H1 (cell line): ENCODE results near the gene OR52W1. TPM values are rescaled to one million over a fixed set of nuclear protein-coding genes. Genes with fewer than 3 reads are reported as not detected.

Experiments
- CTCF ChIA-PET: fragments of 300-600 bp; sonication (Branson Sonifier 250); formaldehyde crosslinking; loops from one replicate; lab custom pipeline; 2021; ENCODE audit not compliant: partially characterized antibody; lab: Charles Lee
- POLR2A ChIA-PET: fragments of 300-600 bp; sonication (Branson Sonifier 250); formaldehyde crosslinking; loops from one replicate; lab custom pipeline; 2021; ENCODE audit warnings: inconsistent platforms; ENCODE audit not compliant: partially characterized antibody; lab: Charles Lee
- DNase-seq, 2 experiments: peaks; one replicate each; pipeline versions ENCODE4 v3.0.0 to v3.0.0-alpha.2; 2010 to 2022; ENCODE audit warnings: low spot score in 2 of 2, low read depth in 1 of 2, mixed read lengths in 1 of 2
- FAIRE-seq: peaks from 2 replicates; lab custom pipeline; 2011; peaks lifted over from hg19 to GRCh38; lab: Jason Lieb, UNC
- H2AFZ ChIP-seq: 2 replicates; pipeline ENCODE4 v1.8.1; 2012; ENCODE audit warnings: low read length, inconsistent platforms
- H2AK5ac ChIP-seq: 2 replicates; pipeline ENCODE4 v1.6.1; 2013; ENCODE audit warnings: low read depth, low read length
- H2BK120ac ChIP-seq: replicated peaks from 2 replicates; pipeline ENCODE3; 2013; ENCODE audit warnings: low read depth, low read length, inconsistent platforms
- H2BK12ac ChIP-seq: 2 replicates; pipeline ENCODE4 v1.6.1; 2013; ENCODE audit warnings: low read depth, low read length
- H2BK15ac ChIP-seq: 2 replicates; pipeline ENCODE4 v1.6.1; 2013; ENCODE audit warnings: low read length
- H2BK20ac ChIP-seq: 2 replicates; pipeline ENCODE4 v1.6.1; 2013; ENCODE audit warnings: low read length
- H2BK5ac ChIP-seq: 2 replicates; pipeline ENCODE4 v1.6.1; 2013; ENCODE audit warnings: low read depth, low read length
- H3K14ac ChIP-seq: 2 replicates; pipeline ENCODE4 v1.6.1; 2013; ENCODE audit warnings: inconsistent platforms; ENCODE audit not compliant: insufficient read length
- H3K18ac ChIP-seq: 2 replicates; pipeline ENCODE4 v1.6.1; 2013; ENCODE audit warnings: low read length; ENCODE audit errors: extremely low read depth
- H3K23ac ChIP-seq: 2 replicates; pipeline ENCODE4 v1.6.1; 2013; ENCODE audit warnings: inconsistent platforms; ENCODE audit not compliant: insufficient read length
- H3K23me2 ChIP-seq: 2 replicates; pipeline ENCODE4 v1.6.1; 2013; ENCODE audit warnings: low read depth, low read length
- H3K27ac ChIP-seq: 2 replicates; pipeline ENCODE4 v1.6.1; 2011; ENCODE audit warnings: low read depth, low read length, inconsistent platforms
- H3K27me3 ChIP-seq, 4 experiments: replicated peaks in 1 of 4; 1 replicate in 1 of 4; 2 replicates in 3 of 4; pipeline versions ENCODE4 v1.6.1 to v1.8.1; 2011 to 2013; ENCODE audit warnings: low read length in 3 of 4, mild to moderate bottlenecking in 3 of 4, inconsistent platforms in 2 of 4, mixed read lengths in 2 of 4, moderate library complexity in 1 of 4; ENCODE audit not compliant: control insufficient read depth in 3 of 4, insufficient read depth in 3 of 4; ENCODE audit errors: extremely low read depth in 1 of 4
- H3K36me3 ChIP-seq, 4 experiments: 2 replicates each; pipeline versions ENCODE4 v1.6.1 to v1.8.1; 2011 to 2013; ENCODE audit warnings: mild to moderate bottlenecking in 4 of 4, low read length in 3 of 4, moderate library complexity in 2 of 4, control low read depth in 1 of 4, inconsistent platforms in 1 of 4; ENCODE audit not compliant: insufficient read depth in 4 of 4, control insufficient read depth in 2 of 4
- H3K4ac ChIP-seq: replicated peaks from 2 replicates; pipeline ENCODE3; 2013; ENCODE audit warnings: low read length, low read depth, mixed read lengths, inconsistent platforms; ENCODE audit not compliant: insufficient read length
- H3K4me1 ChIP-seq, 4 experiments: replicated peaks in 1 of 4; 1 replicate in 1 of 4; 2 replicates in 3 of 4; pipeline versions ENCODE4 v1.6.1 to v1.8.1; 2011 to 2013; ENCODE audit warnings: low read length in 3 of 4, inconsistent platforms in 2 of 4, mixed read lengths in 1 of 4; ENCODE audit not compliant: insufficient read depth in 4 of 4, control insufficient read depth in 3 of 4
- H3K4me2 ChIP-seq, 2 experiments: 2 replicates each; pipeline versions ENCODE4 v1.6.1 to v1.8.1; 2011 to 2013; ENCODE audit warnings: low read depth in 2 of 2, low read length in 2 of 2, control low read depth in 1 of 2, inconsistent platforms in 1 of 2, mild to moderate bottlenecking in 1 of 2; ENCODE audit not compliant: insufficient read depth in 1 of 2
- H3K4me3 ChIP-seq, 4 experiments: fragments of 200-600, 300-600 bp in 1 of 4; sonication (generic), shearing (Covaris generic), sonication (Bioruptor Twin) in 1 of 4; 2 replicates each; pipeline versions ENCODE4 v1.5.1 to v1.8.1; 2011 to 2016; ENCODE audit warnings: low read length in 4 of 4, low read depth in 3 of 4, control low read depth in 2 of 4, inconsistent platforms in 2 of 4, mild to moderate bottlenecking in 2 of 4, mixed read lengths in 1 of 4, moderate library complexity in 1 of 4; ENCODE audit not compliant: insufficient read depth in 2 of 4; ENCODE audit errors: extremely low read depth in 1 of 4
- H3K56ac ChIP-seq: replicated peaks from 2 replicates; pipeline ENCODE3; 2013; ENCODE audit warnings: low read depth, mild to moderate bottlenecking, mixed read lengths, low read length, inconsistent platforms; ENCODE audit not compliant: insufficient read length
- H3K79me1 ChIP-seq: 2 replicates; pipeline ENCODE4 v1.6.1; 2013; ENCODE audit warnings: low read depth, low read length, control low read depth
- H3K79me2 ChIP-seq, 2 experiments: 2 replicates each; pipeline versions ENCODE4 v1.6.1 to v1.8.1; 2012 to 2013; ENCODE audit warnings: low read length in 2 of 2, mild to moderate bottlenecking in 2 of 2, inconsistent platforms in 1 of 2; ENCODE audit not compliant: insufficient read depth in 2 of 2, control insufficient read depth in 1 of 2
- H3K9ac ChIP-seq, 4 experiments: replicated peaks in 1 of 4; 1 replicate in 1 of 4; 2 replicates in 3 of 4; pipeline versions ENCODE4 v1.6.1 to v1.8.1; 2011 to 2013; ENCODE audit warnings: low read depth in 3 of 4, low read length in 3 of 4, control low read depth in 2 of 4, mild to moderate bottlenecking in 2 of 4, moderate library complexity in 2 of 4, inconsistent platforms in 1 of 4; ENCODE audit errors: extremely low read depth in 1 of 4
- H3K9me3 ChIP-seq, 2 experiments: 2 replicates each; pipeline versions ENCODE4 v1.6.1 to v1.8.1; 2012 to 2013; ENCODE audit warnings: mild to moderate bottlenecking in 2 of 2, moderate library complexity in 2 of 2, control low read depth in 1 of 2, inconsistent platforms in 1 of 2, low read depth in 1 of 2, low read length in 1 of 2, mixed read lengths in 1 of 2; ENCODE audit not compliant: insufficient read depth in 2 of 2
- H4K20me1 ChIP-seq, 2 experiments: replicated peaks in 1 of 2; 2 replicates each; pipeline versions ENCODE3 to v1.8.1; 2011 to 2013; ENCODE audit warnings: inconsistent platforms in 2 of 2, low read length in 2 of 2, mild to moderate bottlenecking in 1 of 2; ENCODE audit not compliant: insufficient read depth in 2 of 2, control insufficient read depth in 1 of 2
- H4K5ac ChIP-seq: 2 replicates; pipeline ENCODE4 v1.6.1; 2013; ENCODE audit warnings: low read length, low read depth, mixed read lengths, inconsistent platforms; ENCODE audit not compliant: insufficient read length
- H4K8ac ChIP-seq: 2 replicates; pipeline ENCODE4 v1.8.0; 2013; ENCODE audit warnings: mild to moderate bottlenecking, moderate library complexity, low read length, inconsistent platforms; ENCODE audit not compliant: insufficient read depth; ENCODE audit errors: extremely low read depth
- H4K91ac ChIP-seq: replicated peaks from 2 replicates; pipeline ENCODE3; 2013; ENCODE audit warnings: low read length, mixed read lengths, inconsistent platforms; ENCODE audit not compliant: insufficient read length
- CHD1 ChIP-seq: IDR thresholded peaks from 2 replicates; pipeline ENCODE4 v1.6.1; 2012; ENCODE audit warnings: low read depth, low read length, improper control_type of control experiment
- CTBP2 ChIP-seq: IDR thresholded peaks from 2 replicates; pipeline ENCODE4 v1.7.0; 2011; ENCODE audit warnings: borderline replicate concordance, mild to moderate bottlenecking, moderate library complexity, mixed read lengths, low read length; ENCODE audit not compliant: insufficient read depth, insufficient read length
- JUND ChIP-seq: IDR thresholded peaks from 2 replicates; pipeline ENCODE4 v1.6.1; 2011; ENCODE audit warnings: mild to moderate bottlenecking, improper control_type of control experiment, low read length
- KDM4A ChIP-seq: IDR thresholded peaks from one replicate; pipeline ENCODE4 v1.7.1; 2012; ENCODE audit warnings: low read depth, mild to moderate bottlenecking, moderate library complexity, low read length, inconsistent platforms; ENCODE audit not compliant: severe bottlenecking
- MAFK ChIP-seq: IDR thresholded peaks from 2 replicates; pipeline ENCODE4 v1.6.1; 2012; ENCODE audit warnings: low read depth, mild to moderate bottlenecking, improper control_type of control experiment, low read length
- NANOG ChIP-seq: IDR thresholded peaks from 2 replicates; pipeline ENCODE4 v1.6.1; 2011; ENCODE audit warnings: low read length, low read depth, mild to moderate bottlenecking, inconsistent platforms; ENCODE audit not compliant: insufficient read depth, poor library complexity, severe bottlenecking
- NRF1 ChIP-seq: IDR thresholded peaks from 2 replicates; pipeline ENCODE4 v1.6.1; 2011; ENCODE audit warnings: mild to moderate bottlenecking, low read depth, low read length, improper control_type of control experiment
- RAD21 ChIP-seq, 2 experiments: IDR thresholded peaks in 1 of 2; conservative IDR thresholded peaks in 1 of 2; 2 replicates each; pipeline ENCODE4 v1.6.1; 2011; ENCODE audit warnings: low read depth in 2 of 2, low read length in 2 of 2, improper control_type of control experiment in 1 of 2, inconsistent platforms in 1 of 2, mild to moderate bottlenecking in 1 of 2, moderate library complexity in 1 of 2
- SIX5 ChIP-seq: IDR thresholded peaks from 2 replicates; pipeline ENCODE4 v1.6.1; 2011; ENCODE audit warnings: mild to moderate bottlenecking, low read depth, low read length
- SRF ChIP-seq: IDR thresholded peaks from 2 replicates; pipeline ENCODE4 v1.6.1; 2011; ENCODE audit warnings: mild to moderate bottlenecking, low read depth, low read length, moderate library complexity
- TAF1 ChIP-seq: IDR thresholded peaks from 2 replicates; pipeline ENCODE4 v1.6.1; 2011; ENCODE audit warnings: mild to moderate bottlenecking, low read depth, low read length
- YY1 ChIP-seq: IDR thresholded peaks from 2 replicates; pipeline ENCODE4 v1.6.1; 2011; ENCODE audit warnings: low read depth, mild to moderate bottlenecking, low read length
- WGBS, 2 experiments: shearing (Covaris generic) in 1 of 2; methylation state at CpG; one replicate each; pipeline versions ENCODE4 v1.1.6 to v1.1.7; 2013 to 2015; ENCODE audit warnings: low lambda C conversion rate in 2 of 2, mixed read lengths in 2 of 2, inconsistent platforms in 1 of 2, low coverage in 1 of 2, missing lambda C conversion rate in 1 of 2; ENCODE audit not compliant: insufficient replicate concordance in 2 of 2, insufficient coverage in 1 of 2, insufficient read length in 1 of 2; ENCODE audit errors: extremely low coverage in 1 of 2, missing lambda C conversion rate in 1 of 2; 5-methylcytosine and 5-hydroxymethylcytosine counted together
- polyA plus RNA-seq, 7 experiments: library from polyadenylated mRNA; depleted of rRNA in 3 of 7; stranded (reverse) in 5 of 7; unstranded in 2 of 7; fragments of >200 nt in 5 of 7; fragments of 200-250 nt in 2 of 7; gene quantifications; 1 replicate in 5 of 7; 2 replicates in 1 of 7; 4 replicates in 1 of 7; pipeline versions ENCODE4 v1.2.1 to v1.2.3, GENCODE V29; 2011 to 2013; ENCODE audit warnings: missing spikeins in 2 of 7, mixed read lengths in 2 of 7
- total RNA-seq: library from RNA; stranded (reverse); fragmentation: NEBNext Ultra II Directional; extraction: Animal tissue kit (Norgen Biotek cat#: 25700); gene quantifications from 2 replicates; pipeline ENCODE4 v1.2.1, GENCODE V29; 2021

The OR52W1 gene
- total and polyA plus RNA-seq, 2 of the 8 experiments (the other 6 are each of a cell fraction or from before 2014, with no cell fraction given): not detected

- ChIA-PET POLR2A (no interaction called here), CTCF (interaction anchor here (0.9 to 7.6 kb wide), 4 partner anchors 14 to 112 kb away, joined by 3 to 124 read pairs (median 90); partner anchors contain the start of genes CAVIN3 and CCKBR)
- WGBS, 2 experiments: 94% methylated on average over 1 of the region's 1 CpG; no CpG with 5 or more reads in 1 of the 2 experiments
- no peak for TF ChIP-seq NRF1
- TF ChIP-seq RAD21 (IDR thresholded peaks at IDR 0.05 in 1 of 2, conservative IDR thresholded peaks at IDR 0.05 in 1 of 2; ENCODE audit: low read depth in 2 of 2, low read length in 2 of 2): no peak
- no peak for TF ChIP-seq CTBP2
- no peak for TF ChIP-seq NANOG
- TF ChIP-seq SRF: no peak
- no peak for TF ChIP-seq YY1
- TF ChIP-seq SIX5: no peak
- no peak for TF ChIP-seq JUND
- TF ChIP-seq TAF1: no peak
- no peak for TF ChIP-seq MAFK
- TF ChIP-seq CHD1: no peak
- TF ChIP-seq KDM4A: no peak
Measured at GRCh38 chr11:6248248-6248647, 49.2 kb downstream of the OR52W1 start.

More at GRCh38 chr11:6248248-6248647, 49.2 kb downstream of the OR52W1 start:
- Histone ChIP-seq H3K79me2 (no peaks in the 10 kb centered on the region), H3K27me3 (peaks cover 0 to 2% (median 0%) of the 10 kb centered on the region in 4 experiments; a peak in 1 of 7 replicates), H2BK20ac (no peak overlapping the region), H2AK5ac (no peak overlapping the region), H3K23ac (no peak overlapping the region), H3K56ac (no peak overlapping the region), H3K27ac (no peak overlapping the region), H3K9ac (no peak overlapping the region), H2BK5ac (no peak overlapping the region), H3K36me3 (no peaks in the 10 kb centered on the region), H4K8ac (no peak overlapping the region), H2BK12ac (no peak overlapping the region), H3K4me3 (no peak overlapping the region), H3K23me2 (no peaks in the 10 kb centered on the region), H3K9me3 (no peaks in the 10 kb centered on the region), H3K18ac (no peak overlapping the region), H3K14ac (no peak overlapping the region), H2AFZ (no peak overlapping the region), H3K4me1 (no peaks in the 10 kb centered on the region; a peak in 1 of 7 replicates), H3K79me1 (no peaks in the 10 kb centered on the region), H3K4me2 (no peak overlapping the region), H4K20me1 (no peaks in the 10 kb centered on the region), H4K91ac (no peak overlapping the region), H3K4ac (no peak overlapping the region), H2BK120ac (no peak overlapping the region), H2BK15ac (no peak overlapping the region), H4K5ac (no peak overlapping the region)
- DNase-seq (no peak), FAIRE-seq (no peak)
